HG03060 (cell line): ENCODE results near the gene SEMA3B.

Experiments used
- ATAC-seq: cut with Tn5 transposase; IDR thresholded peaks from one replicate; pipeline ENCODE4 v1.9.1; 2021; ENCODE audit warnings: low read depth, moderate number of reproducible peaks; ENCODE audit not compliant: unreplicated experiment

SEMA3B gene

DNA sequence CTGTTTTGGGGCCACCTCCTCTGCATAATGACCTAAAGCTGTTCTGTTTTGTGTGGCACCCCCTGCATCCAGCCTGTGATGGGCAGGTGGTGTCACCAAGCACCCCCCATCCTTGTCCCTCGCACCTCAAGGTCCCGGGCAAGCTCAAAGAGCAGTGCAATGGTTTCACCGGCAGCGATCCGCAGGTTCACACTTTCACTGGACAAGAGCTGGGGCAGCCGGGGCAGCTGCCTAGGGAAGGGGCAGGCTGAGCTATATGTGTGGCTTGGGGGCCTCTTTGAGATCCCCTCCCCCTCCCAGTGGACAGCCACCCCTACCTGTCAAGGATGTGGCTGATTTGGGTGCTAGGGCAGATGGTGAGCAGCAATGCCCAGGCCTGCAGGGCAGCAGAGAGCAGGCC is 20.2 kb downstream of the SEMA3B start:
- no peak for ATAC-seq

DNA sequence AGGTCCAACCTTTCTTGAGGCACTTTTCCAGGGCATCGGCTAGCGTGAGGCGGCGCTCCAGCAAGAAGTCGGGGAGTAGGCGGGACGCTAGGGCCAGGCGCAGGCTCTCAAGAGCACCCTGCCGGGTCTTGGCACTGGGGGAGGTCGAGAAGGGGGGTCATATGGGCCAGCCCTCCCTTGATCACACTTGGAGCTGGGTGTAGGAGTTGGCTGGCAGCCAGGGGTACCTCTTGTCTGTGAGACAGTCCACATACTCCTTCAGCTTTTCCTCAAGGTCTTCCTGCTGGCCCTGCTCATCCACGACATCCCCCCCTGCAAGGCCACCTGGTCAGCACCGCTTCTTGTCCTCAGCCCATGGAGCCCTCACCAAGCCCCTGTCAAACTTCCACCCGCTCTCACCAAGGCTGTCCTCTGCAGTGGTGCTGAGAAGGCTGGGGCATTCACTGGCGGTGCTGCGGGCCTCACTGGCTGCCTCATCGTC is 21.3 kb downstream of the SEMA3B start:
- ATAC-seq, result no peak

DNA sequence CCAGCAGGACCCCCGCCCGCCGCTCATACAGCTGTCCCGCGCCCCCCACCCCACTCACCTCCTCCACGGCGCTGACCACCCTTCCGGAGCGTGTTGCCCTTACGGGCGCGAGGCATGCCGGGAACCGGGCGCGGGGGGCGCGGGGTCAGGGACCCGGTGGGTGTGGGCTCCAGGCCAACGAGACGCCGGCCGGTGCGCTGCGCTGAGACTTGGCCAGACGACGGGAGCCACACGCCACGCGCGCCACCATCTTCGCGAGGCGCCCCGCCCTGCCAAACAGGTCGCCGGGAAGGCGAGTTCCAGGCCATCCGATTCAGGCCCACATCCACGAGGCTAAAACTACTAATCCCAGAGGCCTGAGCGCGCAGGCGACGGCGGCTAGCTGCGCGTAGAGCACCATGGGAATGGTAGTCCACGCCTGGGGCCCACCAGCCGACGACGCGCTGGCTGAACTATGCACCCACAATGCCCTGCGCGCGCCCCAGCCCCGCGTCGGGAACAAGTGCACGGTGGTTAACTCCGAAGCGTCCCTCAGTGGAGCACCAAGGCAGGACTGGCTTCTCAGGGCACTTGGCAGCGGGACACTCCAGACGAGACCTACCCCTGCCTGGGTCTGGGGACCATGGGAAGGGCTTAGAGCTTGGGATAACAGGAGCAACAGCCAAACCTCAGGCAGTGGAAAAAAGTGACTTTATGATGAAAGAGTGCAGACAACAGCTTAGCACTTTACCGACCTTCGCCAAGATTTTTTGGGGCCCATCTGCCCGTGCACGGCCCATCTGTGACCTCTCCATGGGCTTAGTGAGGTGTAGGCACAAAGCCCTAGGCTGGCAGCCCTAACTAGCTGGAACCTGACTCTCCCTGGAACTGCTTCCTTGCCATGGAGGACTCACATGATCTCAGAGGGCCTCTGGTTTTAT is 23.5 kb downstream of the SEMA3B start, which contains the start of gene IFRD2:
TSS of gene IFRD2 (minus strand) at position 271 of the 920 bp plus-strand sequence. CDS start at position 116, 155 bp downstream.
- ATAC-seq, result peak; percentile 92

DNA sequence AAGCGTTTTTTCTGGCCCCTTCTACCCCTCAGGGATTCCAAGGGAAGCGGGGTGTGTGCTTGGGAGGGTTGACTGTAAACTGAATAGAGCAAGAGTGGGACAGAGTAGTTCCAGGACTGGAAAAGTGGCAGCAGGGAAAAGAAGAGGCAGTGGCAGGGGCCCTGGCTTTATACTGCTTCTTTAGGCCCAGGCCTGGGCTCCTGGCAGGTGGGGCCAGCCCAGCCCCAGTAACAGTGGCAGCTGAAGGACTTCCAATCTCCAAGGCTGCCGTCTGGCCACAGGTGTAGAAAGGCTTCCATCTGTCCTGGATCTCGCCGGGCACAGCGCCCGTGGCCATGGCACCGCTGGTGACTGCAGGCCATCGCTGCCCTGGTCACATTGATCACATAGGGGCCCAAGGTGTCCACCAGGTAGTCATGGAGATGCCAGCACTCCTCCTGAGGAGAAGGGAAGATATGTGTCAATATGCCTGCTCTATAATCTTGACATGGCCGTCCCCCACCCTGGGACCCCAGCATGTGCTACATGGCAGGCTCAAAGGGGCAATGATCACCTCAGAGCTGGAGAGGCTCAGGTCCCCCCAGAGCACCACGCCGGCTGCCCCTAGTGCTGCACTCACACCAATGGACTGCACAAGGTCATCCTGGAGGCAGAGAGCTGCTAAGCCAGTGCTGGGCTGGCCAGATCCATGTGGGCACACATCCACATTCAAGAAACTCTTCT is 24.3 kb downstream of the SEMA3B start:
- no peak for ATAC-seq

DNA sequence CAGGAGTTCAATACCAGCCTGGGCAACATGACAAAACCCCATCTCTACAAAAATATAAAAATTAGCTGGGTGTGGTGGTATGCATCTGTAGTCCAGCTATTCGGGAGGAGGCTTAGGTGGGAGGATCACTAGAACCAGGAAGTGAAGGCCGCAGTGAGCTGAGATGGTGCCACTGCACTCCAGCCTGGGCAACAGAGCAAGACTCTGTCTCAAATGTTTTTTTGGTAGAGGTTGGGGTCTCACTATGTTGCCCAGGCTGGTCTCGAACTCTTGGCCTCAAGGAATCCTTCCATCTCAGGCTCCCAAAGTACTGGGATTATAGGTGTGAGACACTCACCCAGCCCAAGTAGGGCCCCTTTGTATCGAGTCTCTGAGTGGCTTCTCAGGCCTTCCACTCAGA is 25.1 kb downstream of the SEMA3B start:
- ATAC-seq, result no peak

DNA sequence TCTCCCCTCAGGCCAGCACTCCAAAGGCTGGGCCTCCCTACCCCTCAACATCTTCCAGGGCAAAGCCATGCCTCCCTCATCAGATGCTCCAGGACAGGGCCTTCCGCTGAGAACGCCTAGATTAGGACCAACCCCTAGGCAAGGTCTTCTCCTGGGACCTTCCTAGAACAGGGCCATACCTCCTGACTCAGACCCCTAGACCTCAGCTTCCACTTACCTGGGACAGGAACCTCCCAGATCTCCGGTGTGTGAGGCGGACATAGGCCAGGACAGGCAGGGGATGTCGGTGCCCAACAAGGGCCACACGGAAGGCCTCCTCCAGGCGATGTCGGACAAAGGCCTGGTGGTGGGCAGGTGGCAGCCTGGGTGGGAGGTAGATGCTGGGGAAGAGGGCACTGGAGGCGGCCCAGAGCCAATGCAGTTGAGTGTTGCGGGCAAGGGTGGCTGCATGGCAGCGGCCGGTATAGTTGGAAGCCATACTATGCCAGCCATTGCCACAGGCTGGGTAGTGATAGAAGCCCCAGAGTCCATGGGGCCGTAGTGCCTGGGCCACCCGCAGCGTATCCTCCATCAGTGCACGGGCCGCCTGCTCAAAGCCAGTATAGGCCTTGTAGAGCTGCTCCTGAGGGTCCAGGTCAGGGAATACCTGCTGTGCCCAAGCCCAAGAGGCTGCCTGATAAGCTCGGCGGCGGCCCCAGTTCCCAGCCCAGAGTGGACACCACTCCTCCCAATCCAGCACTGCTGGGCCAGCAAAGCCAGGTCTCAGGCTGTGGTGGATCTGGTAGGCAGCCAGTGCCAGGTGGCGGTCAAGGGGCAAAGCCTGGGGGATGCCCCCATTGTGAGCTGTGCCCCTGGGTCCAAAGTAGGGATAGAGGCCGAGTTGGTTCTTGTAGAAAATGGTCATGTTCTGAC is 25.8 kb downstream of the SEMA3B start:
- no peak for ATAC-seq

DNA sequence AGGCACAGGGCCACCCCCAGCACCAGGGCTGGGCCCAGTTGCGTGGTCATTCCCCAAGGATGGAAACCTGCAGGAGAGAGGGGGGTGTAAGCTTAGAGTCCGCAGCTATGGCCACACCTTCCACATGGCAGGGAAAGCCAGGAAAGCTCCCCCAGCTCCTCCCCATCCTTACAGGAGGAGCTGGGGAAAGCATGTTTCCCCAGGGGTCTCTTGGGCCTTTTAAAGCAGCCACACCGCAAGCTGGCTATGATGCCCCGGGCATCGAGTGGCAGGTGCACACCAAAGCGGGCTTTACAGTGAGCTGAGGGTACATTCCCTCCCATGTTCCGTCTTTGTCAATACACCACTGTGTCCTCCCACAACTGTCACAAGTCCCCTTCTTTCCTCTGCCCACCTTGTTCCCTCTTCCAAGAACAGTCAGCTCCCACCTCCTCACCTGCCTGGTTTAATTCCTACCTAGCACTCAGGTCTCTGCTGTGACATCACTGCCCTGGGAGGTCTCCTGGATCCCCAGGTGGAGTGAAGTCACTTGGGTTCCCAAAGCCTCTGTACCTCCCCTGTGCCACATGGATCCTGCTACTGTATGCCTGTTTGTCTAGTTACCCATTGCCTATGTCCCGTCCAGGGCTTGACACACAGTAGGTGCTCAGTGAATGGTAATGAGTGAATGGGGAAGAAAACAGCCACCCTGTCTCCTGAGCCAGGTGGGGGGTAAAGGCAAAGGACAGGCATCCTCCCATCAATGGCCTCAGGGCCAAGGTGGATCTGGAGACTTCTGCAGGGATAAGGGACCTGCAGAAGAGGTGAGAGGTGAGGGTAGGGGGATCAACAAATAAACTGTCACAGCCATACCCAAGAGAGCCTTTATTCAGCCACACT is 26.8 kb downstream of the SEMA3B start:
- no peak for ATAC-seq

DNA sequence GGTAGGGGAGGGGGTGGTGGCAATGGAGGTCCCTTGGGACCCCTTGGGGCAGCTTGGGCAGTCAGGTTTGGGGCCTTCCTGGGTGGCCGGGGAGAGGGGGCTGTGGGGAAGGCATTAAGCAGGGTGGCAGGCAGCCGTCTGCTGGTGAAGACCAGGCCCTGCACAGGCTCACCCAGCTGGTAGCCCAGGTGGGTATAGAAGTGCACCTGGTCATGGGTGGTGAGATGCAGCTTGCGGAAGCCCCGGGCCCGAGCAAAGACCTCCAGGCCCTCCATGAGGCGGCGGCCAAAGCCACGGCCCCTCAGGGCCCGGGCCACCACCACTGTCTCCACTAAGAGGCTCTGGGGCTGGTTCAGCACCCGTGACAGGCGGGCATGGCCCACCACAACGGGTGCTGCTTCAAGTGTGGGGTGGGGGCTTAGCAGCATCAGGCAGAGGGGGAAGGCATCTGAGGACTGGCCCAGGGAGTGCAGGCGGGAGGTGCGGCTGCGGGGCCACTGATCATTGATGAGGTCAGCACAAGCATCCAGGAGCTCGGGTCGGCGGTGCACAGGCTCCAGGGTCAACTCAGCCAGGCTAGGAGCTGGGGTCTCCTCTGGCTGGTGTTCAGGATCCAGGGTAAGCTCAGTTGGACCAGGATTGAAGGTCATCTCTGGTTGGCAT is 27.9 kb downstream of the SEMA3B start:
- no peak for ATAC-seq

DNA sequence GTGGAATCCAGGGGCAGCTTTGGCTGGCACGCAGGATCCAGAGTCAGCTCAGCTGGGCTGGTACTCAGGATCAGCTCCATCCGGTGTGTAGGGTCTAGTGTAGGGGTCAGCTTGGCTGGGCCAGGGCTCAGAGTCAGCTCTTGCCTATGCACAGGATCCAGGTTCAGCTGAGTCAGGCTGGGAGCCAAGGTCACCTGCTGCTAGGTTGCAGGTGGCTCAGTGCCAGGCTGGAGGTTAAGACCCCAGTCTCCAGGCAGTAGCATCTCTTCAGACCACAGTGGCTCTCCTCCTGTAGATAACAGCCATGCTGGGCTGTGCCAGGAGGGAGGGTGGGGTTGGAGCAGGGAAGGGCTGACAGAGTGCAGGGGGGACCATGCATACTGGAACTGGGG is 28.4 kb downstream of the SEMA3B start:
- ATAC-seq, result no peak

DNA sequence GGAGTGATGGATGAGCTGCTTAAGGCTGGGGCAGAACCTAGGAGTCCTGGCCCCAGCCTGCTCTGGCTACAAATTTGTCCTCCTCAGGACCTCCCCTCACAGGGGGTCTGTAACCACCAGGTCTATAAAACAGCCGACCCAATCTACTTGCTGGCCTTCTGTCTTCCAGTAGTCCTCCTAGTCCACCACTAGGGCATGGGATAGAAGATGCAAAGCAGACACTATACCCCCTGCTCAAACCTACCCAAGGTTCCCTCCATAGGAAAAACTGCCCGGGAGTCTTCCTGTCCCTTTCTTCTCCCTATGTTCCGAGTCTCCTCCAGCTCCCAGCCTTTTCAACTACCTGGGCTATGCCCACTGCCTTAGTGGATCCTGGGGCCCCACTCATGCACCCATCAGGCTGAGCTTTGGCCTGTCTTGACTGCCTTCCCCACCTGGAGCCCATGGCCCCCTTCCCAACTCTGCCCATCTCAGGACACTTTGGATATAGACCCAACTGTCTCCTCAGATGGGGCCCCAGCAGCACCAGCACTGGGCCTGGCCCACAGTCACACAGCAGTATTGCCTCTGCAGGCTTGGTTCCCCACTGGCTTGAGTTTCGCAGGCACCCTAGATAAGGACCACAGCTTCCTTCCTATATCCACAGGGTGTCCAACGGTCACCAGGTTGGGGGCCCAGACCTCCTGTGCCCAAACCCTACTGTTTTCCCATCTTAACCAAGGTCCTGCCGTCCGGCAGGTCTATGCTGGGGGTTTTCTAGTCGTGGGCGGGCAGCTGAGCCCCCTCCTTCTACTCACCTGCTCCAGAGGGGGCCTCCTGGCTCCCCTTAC is 29.2 kb downstream of the SEMA3B start:
- ATAC-seq, result no peak

DNA sequence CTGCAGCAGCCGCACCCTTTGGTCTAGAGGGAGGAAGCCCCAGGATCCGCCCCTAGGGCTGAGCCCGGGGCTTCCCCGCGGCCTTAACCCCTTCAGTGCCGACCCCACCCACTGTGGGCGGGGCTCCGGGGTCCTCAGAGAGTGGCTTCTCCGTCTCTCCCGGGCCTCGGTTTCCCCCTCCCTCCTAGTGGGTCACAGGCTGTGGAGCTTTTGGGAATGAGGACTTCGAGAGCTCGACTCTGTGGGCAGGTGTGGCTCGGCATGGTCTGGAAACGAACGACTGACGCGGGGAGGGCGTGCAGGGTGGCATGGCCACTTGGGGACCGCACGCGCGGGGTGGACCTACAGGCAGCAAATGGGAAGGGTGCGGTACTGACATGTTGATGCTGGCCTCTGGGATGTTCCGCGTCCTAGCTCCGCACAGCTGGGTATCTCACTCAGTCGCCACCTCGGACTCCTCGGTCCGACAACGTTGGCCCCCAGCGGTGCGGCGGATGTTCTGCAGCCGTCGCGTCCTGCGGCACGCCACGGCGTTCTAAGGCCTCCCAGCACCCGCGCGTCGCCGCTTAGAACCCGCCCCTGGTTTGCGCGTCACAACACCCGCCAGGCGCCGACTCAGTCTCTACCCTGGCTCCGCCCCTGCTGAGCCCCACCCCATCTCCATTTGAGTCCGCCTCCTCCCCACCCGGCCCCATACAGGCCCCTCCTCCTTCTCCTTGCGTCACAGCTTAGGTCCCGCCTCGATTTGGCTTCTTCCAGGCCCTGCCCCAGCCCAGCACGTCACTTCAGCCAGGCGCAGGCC is 30.1 kb downstream of the SEMA3B start, which contains the start of the genes HYAL3 and NAA80:
TSS of gene HYAL3 (minus strand) at position 570 of the 802 bp plus-strand sequence. CDS start 3,803 bp downstream, outside the sequence.
TSS of gene NAA80 (minus strand) at position 570 of the 802 bp plus-strand sequence. CDS start 1,942 bp downstream, outside the sequence.
- ATAC-seq, result peak; percentile 66

DNA sequence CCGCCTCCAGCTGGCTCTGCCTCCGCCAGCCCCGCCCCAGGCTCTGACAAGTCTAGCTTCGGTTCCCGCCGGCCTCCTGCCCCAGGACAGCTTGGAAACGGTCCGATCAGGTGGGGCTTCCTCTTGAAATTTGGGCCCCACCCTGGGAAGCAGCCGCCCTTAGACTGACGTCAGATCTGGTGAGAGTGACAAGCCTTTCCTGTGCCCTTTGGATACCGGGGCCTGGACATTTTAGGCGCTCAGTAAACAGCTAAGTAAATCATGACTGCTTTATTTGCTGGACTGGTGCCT is 30.6 kb downstream of the SEMA3B start:
- ATAC-seq, result no peak

DNA sequence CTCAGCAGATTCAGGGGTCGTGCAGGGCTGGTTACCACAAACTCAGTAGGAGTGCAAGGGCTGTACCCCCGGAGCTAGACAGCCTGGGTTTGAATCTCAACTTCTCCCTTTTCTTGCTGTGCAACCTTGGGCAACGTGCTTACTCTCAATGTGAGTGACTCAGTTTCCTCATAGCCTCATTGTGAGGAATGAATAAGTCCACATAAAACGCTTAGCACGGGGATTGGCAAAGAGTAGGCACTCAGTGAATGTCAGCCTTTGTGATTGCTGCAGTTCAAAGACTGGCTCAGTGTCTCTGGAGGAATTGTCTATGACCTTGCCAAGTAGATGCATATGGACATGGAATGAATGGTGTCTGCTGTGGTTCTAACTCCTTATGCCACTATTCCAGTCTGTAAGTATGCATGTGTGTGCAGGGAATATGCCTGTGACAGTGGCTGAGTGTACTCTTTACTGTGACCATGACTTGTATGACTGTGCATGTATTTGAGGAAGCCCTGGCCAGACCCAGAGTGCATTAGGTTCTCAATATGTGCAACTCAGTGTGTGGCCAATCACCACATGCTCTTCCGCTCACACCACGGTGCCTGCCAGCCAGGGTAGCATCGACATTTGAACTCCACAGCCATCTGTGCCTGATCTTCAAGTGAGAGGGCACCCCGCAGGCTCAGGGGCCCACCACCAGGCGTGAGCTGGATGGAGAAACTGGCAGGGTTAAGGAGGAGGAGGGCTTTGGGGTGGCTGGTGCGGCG is 31.2 kb downstream of the SEMA3B start:
- ATAC-seq, result no peak

DNA sequence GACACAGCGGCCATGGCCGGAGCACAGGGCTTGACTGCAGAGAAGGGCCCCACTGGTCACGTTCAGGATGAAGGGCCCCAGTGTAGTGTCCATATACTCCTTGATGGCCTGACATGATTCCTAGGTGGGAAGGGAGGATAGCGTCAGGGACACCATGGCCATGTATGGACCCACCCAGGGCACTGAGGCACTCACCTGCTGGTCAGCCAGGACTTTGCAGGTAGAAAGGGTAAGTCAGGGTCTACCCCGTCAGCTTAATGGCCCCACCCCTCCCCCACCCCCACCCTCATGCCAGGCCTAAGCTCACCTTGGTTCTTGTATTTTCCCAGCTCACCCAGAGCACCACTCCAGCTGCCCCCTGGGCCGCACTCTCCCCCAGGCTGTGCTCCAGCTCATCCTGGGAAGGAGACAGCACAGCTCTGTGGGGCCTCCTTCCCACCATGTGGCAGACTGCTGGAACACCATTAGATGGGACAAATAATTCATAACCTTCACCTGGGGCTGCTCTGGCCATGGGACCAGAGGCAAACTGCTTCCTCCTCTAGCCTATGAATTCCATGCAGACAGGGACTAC is 31.8 kb downstream of the SEMA3B start:
- ATAC-seq, result no peak

DNA sequence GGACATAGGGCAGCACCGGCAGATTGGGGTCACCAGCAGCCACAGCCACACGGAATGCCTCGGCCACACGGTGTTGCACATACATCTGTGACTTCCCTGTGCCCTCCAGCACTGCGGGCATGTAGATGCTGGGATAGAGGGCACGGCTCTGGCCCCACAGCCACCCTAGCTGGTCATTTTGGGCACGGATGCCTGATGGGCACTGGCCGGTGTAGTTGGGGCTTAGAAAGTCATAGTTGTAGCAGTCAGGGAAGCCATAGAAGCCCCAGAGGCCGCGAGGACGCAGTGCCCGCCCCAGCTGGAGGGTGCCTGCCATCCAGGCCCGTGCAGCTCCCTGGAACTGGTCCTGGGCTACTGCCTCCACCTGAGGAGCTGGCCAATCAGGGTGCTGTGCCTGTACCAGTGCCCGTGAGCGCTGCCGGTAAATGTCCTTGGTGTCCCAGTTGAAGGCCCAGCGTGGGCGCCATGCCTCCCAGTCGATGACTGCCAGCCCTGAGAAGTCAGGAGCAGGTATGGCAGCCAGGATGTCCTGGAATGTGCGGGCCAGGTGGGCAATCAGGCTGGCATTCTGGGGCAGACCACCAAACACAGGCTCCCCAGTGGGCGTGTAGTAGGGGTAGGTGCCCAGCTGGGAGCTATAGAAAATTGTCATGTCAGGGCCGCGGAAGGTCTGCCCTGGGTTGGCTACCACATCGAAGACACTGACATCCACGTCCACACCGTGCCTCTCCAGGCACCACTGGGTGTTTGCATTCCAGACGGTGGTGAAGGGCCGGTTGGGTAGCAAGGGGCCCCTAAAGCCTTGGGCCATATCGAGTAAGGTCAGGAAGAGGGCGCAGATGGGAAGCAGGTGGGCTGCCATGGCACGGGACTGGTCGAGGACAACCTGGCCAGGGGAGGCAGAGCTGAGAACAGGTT is 33.4 kb downstream of the SEMA3B start:
- ATAC-seq, result no peak
